PC-3 (cell line): ENCODE results near the gene CSMD2. TPM values are rescaled to one million over a fixed set of nuclear protein-coding genes. Genes with fewer than 3 reads are reported as not detected.

Experiments
- ATAC-seq: fragments of 200-7000 bp; cut with Tn5 transposase; 2 replicates; pipeline ENCODE4 v1.9.1; 2020; ENCODE audit warnings: mild to moderate bottlenecking, moderate library complexity
- BruUV-seq: library from RNA; stranded (reverse); fragments of 400-500 nt; replicated peaks from 2 replicates; lab custom pipeline; 2021; lab: Mats Ljungman, UMichigan
- CTCF ChIA-PET: fragments of 300-600 bp; sonication (Branson Sonifier 250); formaldehyde crosslinking; loops from one replicate; lab custom pipeline; 2022; ENCODE audit warnings: antibody characterized with exemption; lab: Charles Lee
- POLR2A ChIA-PET: fragments of 300-600 bp; sonication (Branson Sonifier 250); formaldehyde crosslinking; loops from one replicate; lab custom pipeline; 2022; ENCODE audit warnings: antibody characterized with exemption; ENCODE audit not compliant: unreplicated experiment; lab: Charles Lee
- DNase-seq: peaks from one replicate; pipeline ENCODE4 v3.0.0-alpha.2; 2015
- H2AFZ ChIP-seq: fragments of 300-600 bp; sonication (generic); 2 replicates; pipeline ENCODE4 v1.6.0; 2016; ENCODE audit warnings: antibody characterized with exemption, low read length
- H3F3A ChIP-seq: fragments of 300-600 bp; sonication (generic); one replicate; pipeline ENCODE4 v1.6.0; 2017; ENCODE audit warnings: antibody characterized with exemption, low read length, control low read depth, mild to moderate bottlenecking; ENCODE audit not compliant: unreplicated experiment
- H3K27ac ChIP-seq: fragments of 300-600 bp; sonication (generic); 2 replicates; pipeline ENCODE4 v1.5.1; 2016; ENCODE audit warnings: mild to moderate bottlenecking, low read length
- H3K27me3 ChIP-seq: fragments of 300-600 bp; sonication (generic); 2 replicates; pipeline ENCODE4 v1.6.1; 2016; ENCODE audit warnings: low read length, mixed read lengths
- H3K36me3 ChIP-seq: fragments of 300-600 bp; sonication (generic); 2 replicates; pipeline ENCODE4 v1.6.1; 2016; ENCODE audit warnings: low read depth, mixed run types, low read length, mixed read lengths
- H3K4me1 ChIP-seq: fragments of 300-600 bp; sonication (generic); 2 replicates; pipeline ENCODE4 v1.5.1; 2016; ENCODE audit warnings: low read length; ENCODE audit not compliant: insufficient read depth
- H3K4me2 ChIP-seq: fragments of 300-600 bp; sonication (generic); 2 replicates; pipeline ENCODE4 v1.6.0; 2016; ENCODE audit warnings: low read length
- H3K4me3 ChIP-seq: fragments of 300-600 bp; sonication (generic); 2 replicates; pipeline ENCODE4 v1.5.1; 2016; ENCODE audit warnings: mild to moderate bottlenecking, low read length, mixed read lengths
- H3K79me2 ChIP-seq: fragments of 300-600 bp; sonication (generic); 2 replicates; pipeline ENCODE4 v1.6.1; 2017; ENCODE audit warnings: low read length, mixed read lengths
- H3K9ac ChIP-seq: fragments of 300-600 bp; sonication (generic); 2 replicates; pipeline ENCODE4 v1.6.0; 2016; ENCODE audit warnings: mild to moderate bottlenecking, low read length
- H3K9me2 ChIP-seq: fragments of 300-600 bp; sonication (generic); replicated peaks from 2 replicates; pipeline ENCODE4 v1.6.1; 2016; ENCODE audit warnings: mixed run types, low read length, mixed read lengths
- H3K9me3 ChIP-seq: fragments of 300-600 bp; sonication (generic); 2 replicates; pipeline ENCODE4 v1.6.1; 2016; ENCODE audit warnings: low read length, mixed read lengths
- H4K20me1 ChIP-seq: fragments of 300-600 bp; sonication (generic); 2 replicates; pipeline ENCODE4 v1.6.1; 2016; ENCODE audit warnings: low read length, mixed read lengths
- EZH2 ChIP-seq: fragments of 300-600 bp; sonication (generic); IDR thresholded peaks from one replicate; pipeline ENCODE4 v1.6.1; 2017; ENCODE audit warnings: antibody characterized with exemption, mild to moderate bottlenecking, low read length; ENCODE audit not compliant: unreplicated experiment
- EZH2phosphoT487 ChIP-seq: fragments of 300-600 bp; sonication (generic); IDR thresholded peaks from 2 replicates; pipeline ENCODE4 v1.6.1; 2018; ENCODE audit warnings: mild to moderate bottlenecking, antibody characterized with exemption, low read length, borderline replicate concordance
- intact Hi-C: fragments of 100-400 bp; cut with micrococcal nuclease; formaldehyde crosslinking; loops from 2 replicates; pipeline ENCODE4 v1.9.0; 2023
- total RNA-seq: library from RNA; depleted of rRNA; stranded (reverse); fragments of >200 nt; gene quantifications from 2 replicates; pipeline ENCODE4 v1.2.3, GENCODE V29; 2014
- TF ChIP-seq, protein P1 (sequence below): fragments of 300-600 bp; sonication (generic); conservative IDR thresholded peaks from 2 replicates; pipeline ENCODE4 v1.5.1; 2017; ENCODE audit warnings: antibody characterized with exemption, low read depth, mild to moderate bottlenecking, low read length

Gene CSMD2
- total RNA-seq, 1 experiment from 2014 or later, result not detected

DNA sequence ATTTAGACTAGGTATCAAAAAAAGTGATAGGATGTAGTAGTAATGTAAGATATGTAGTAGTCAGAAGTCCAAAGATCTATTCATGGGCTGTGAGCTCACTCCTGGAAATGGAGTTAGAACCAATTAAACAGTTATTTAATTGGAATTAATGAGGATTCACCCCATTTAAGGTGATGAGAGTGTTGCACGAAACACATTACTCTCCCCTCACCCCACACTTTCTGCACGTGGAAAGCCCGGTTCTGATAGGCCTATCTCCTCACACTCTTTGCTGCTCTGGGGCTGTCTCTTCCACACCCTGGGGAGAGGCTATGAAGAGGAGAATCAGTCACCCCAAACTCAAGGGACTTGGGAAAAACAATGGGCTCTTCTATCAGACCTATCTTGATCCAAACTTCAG lies 174.7 kb downstream of the CSMD2 start:
- no peaks in the 10 kb centered on the region for H3K36me3 ChIP-seq
- no peak overlapping the region for H3K9ac ChIP-seq
- no peaks in the 10 kb centered on the region for H3K79me2 ChIP-seq
- H3K27me3 ChIP-seq, result no peaks in the 10 kb centered on the region
- ChIA-PET CTCF (no interaction called here), POLR2A (no interaction called here)
- H3K27ac ChIP-seq, result no peak overlapping the region
- H3K4me2 ChIP-seq, result no peak overlapping the region
- DNase-seq (no peak), ATAC-seq (no peak)
- intact Hi-C loops, result no loop called here
- H3K4me1 ChIP-seq, result no peaks in the 10 kb centered on the region
- no peaks in the 10 kb centered on the region for H3K9me2 ChIP-seq
- BruUV-seq, result no TSS peak
- H3K4me3 ChIP-seq, result no peak overlapping the region
- H3K9me3 ChIP-seq, result no peaks in the 10 kb centered on the region
- H3F3A ChIP-seq, result no peaks in the 10 kb centered on the region
- H2AFZ ChIP-seq, result no peak overlapping the region
- H4K20me1 ChIP-seq, result no peaks in the 10 kb centered on the region
- TF ChIP-seq EZH2phosphoT487 (no peak), EZH2 (no peak)
- TF ChIP-seq, protein P1, sequence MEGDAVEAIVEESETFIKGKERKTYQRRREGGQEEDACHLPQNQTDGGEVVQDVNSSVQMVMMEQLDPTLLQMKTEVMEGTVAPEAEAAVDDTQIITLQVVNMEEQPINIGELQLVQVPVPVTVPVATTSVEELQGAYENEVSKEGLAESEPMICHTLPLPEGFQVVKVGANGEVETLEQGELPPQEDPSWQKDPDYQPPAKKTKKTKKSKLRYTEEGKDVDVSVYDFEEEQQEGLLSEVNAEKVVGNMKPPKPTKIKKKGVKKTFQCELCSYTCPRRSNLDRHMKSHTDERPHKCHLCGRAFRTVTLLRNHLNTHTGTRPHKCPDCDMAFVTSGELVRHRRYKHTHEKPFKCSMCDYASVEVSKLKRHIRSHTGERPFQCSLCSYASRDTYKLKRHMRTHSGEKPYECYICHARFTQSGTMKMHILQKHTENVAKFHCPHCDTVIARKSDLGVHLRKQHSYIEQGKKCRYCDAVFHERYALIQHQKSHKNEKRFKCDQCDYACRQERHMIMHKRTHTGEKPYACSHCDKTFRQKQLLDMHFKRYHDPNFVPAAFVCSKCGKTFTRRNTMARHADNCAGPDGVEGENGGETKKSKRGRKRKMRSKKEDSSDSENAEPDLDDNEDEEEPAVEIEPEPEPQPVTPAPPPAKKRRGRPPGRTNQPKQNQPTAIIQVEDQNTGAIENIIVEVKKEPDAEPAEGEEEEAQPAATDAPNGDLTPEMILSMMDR, result no peak

DNA sequence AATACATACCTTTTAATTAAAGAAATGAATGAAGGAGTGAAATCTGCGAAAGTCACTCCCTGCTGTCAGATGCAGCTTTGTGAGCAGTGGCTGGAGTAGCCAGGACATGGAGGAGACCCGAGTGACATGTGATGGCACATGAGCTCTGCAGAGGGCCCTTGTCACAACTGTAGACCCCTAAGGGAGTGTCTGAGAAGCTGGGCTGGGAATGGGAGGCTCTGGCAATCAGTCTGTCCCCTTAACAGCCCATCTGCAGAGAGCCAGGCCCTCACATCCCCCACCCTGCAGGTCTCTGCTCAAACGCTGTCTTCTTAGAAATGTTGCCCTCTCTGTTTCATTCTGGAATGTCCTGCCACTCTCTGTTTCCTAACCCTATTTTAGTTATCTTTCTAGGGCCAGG lies 176.9 kb downstream of the CSMD2 start:
- no peaks in the 10 kb centered on the region for H3K4me1 ChIP-seq
- no peaks in the 10 kb centered on the region for H3K79me2 ChIP-seq
- BruUV-seq, result no TSS peak
- no peak overlapping the region for H3K9ac ChIP-seq
- DNase-seq (no peak), ATAC-seq (no peak)
- H3K36me3 ChIP-seq, result no peaks in the 10 kb centered on the region
- no peaks in the 10 kb centered on the region for H3K27me3 ChIP-seq
- intact Hi-C loops, result no loop called here
- ChIA-PET CTCF (no interaction called here), POLR2A (no interaction called here)
- no peaks in the 10 kb centered on the region for H3K9me2 ChIP-seq
- H4K20me1 ChIP-seq, result no peaks in the 10 kb centered on the region
- no peaks in the 10 kb centered on the region for H3F3A ChIP-seq
- H3K27ac ChIP-seq, result no peak overlapping the region
- TF ChIP-seq EZH2phosphoT487, result no peak
- no peak overlapping the region for H3K4me2 ChIP-seq
- no peaks in the 10 kb centered on the region for H3K9me3 ChIP-seq
- no peak overlapping the region for H3K4me3 ChIP-seq
- H2AFZ ChIP-seq, result no peak overlapping the region

DNA sequence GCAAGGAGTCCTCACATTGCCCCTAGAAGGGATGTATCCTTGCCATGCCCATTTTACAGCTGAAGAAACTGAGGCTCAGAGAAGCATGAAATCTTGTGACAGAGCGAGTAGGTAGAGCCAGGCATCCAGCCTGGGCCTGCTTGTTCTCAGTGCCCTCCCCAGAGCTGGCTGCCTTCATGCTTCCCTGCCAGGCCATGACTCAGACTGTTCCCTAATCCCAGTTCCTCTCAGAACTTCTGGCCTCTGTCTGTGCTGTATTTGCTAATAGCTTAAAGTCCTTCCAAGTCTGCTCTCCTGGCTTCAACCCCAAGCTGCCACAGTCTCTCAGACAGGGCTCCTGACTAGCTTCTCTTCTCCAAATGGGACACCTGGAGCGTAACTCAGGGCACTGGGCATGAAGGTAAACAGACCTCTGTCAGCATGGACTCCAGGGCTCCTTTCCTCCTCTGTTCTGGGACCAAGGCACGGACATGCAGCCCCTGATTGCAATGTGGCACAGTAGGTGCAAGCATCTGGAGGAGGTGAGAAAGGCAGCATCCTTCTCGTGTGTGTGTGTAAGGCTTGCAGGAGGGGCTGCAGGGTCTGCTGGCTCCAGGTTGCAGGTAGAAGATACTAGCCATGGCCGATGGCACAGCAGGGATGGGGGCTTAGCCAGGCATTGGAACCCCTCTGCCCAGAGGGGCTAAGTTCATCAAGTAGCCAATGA lies 178.5 kb downstream of the CSMD2 start:
- no peak for ATAC-seq
- H3K4me2 ChIP-seq, result no peak overlapping the region
- POLR2A ChIA-PET, result no interaction called here

More for the DNA sequence above, 178.5 kb downstream of the CSMD2 start:
- no peak overlapping the region for H2AFZ ChIP-seq
- DNase-seq, result no peak
- CTCF ChIA-PET, result no interaction called here
- no peaks in the 10 kb centered on the region for H3K79me2 ChIP-seq
- no peak overlapping the region for H3K4me3 ChIP-seq
- no peaks in the 10 kb centered on the region for H3F3A ChIP-seq
- H3K4me1 ChIP-seq, result no peaks in the 10 kb centered on the region
- intact Hi-C loops, result no loop called here
- no peaks in the 10 kb centered on the region for H3K36me3 ChIP-seq
- H3K9ac ChIP-seq, result no peak overlapping the region
- H3K9me2 ChIP-seq, result no peaks in the 10 kb centered on the region
- H3K27ac ChIP-seq, result no peak overlapping the region
- H3K9me3 ChIP-seq, result no peaks in the 10 kb centered on the region
- BruUV-seq, result no TSS peak
- H4K20me1 ChIP-seq, result no peaks in the 10 kb centered on the region
- H3K27me3 ChIP-seq, result no peaks in the 10 kb centered on the region
- TF ChIP-seq EZH2 (no peak), EZH2phosphoT487 (no peak)
- TF ChIP-seq, protein P1, result no peak
